ENCODE results near the gene FBRS. TPM values are rescaled to one million over a fixed set of nuclear protein-coding genes. Genes with fewer than 3 reads are reported as not detected.

The FBRS gene
- total and polyA plus RNA-seq, 2 donors (not counting 1 experiment from before 2014, with no cell fraction given), result 5.5 to 20.8 TPM

GRCh38 chr16:30715750-30716445 lies 57.7 kb downstream of the FBRS start:
- H2AFZ ChIP-seq (ENCODE audit: low read length), result no peak overlapping the region
- H3K9me3 ChIP-seq (ENCODE audit: control insufficient read depth, insufficient read depth, low read depth, low read length), result no peaks in the 10 kb centered on the region
- no peak overlapping the region for H3K9ac ChIP-seq (ENCODE audit: insufficient read depth, low read length)
- H3K4me3 ChIP-seq (replicated peaks in 1 of 4; ENCODE audit: control extremely low read depth in 1 of 4, insufficient read depth in 1 of 4, low read depth in 3 of 4, low read length in 4 of 4), result no peak overlapping the region
- H3K36me3 ChIP-seq (ENCODE audit: control insufficient read depth, insufficient read depth, low read length), result peaks cover 45% of the 10 kb centered on the region
- no peak overlapping the region for H3K4me2 ChIP-seq (ENCODE audit: extremely low read depth, insufficient read depth, low read length)
- no peak overlapping the region for H3K27ac ChIP-seq (ENCODE audit: insufficient read depth, low read length)
- no peaks in the 10 kb centered on the region for H4K20me1 ChIP-seq (ENCODE audit: control insufficient read depth, extremely low read depth, insufficient read depth, low read length)
- no peak for TF ChIP-seq CTCF (conservative IDR thresholded peaks at IDR 0.05 in 1 of 2, IDR thresholded peaks at IDR 0.05 in 1 of 2; ENCODE audit: low read depth in 1 of 2, low read length in 2 of 2)
- TF ChIP-seq EZH2 (IDR thresholded peaks at IDR 0.05; ENCODE audit: low read length, missing control alignments), result no peak
- H3K4me1 ChIP-seq (ENCODE audit: control insufficient read depth, extremely low read depth, insufficient read depth, low read length), result peaks cover 3% of the 10 kb centered on the region
- H3K27me3 ChIP-seq (ENCODE audit: control insufficient read depth, insufficient read depth, low read length), result no peaks in the 10 kb centered on the region
- peak in 1 of 2 donors; percentile 40 for DNase-seq (ENCODE audit: low read depth in 2 of 2)
- H3K79me2 ChIP-seq (ENCODE audit: control insufficient read depth, insufficient read depth, low read length), result peaks cover 18% of the 10 kb centered on the region

- H3K9me3 ChIP-seq (ENCODE audit: control insufficient read depth, insufficient read depth, low read depth, low read length), result no peaks in the 10 kb centered on the region
- H4K20me1 ChIP-seq (ENCODE audit: control insufficient read depth, extremely low read depth, insufficient read depth, low read length), result no peaks in the 10 kb centered on the region
- H2AFZ ChIP-seq (ENCODE audit: low read length), result no peak overlapping the region
- H3K4me2 ChIP-seq (ENCODE audit: extremely low read depth, insufficient read depth, low read length), result no peak overlapping the region
- H3K4me3 ChIP-seq (replicated peaks in 1 of 4; ENCODE audit: control extremely low read depth in 1 of 4, insufficient read depth in 1 of 4, low read depth in 3 of 4, low read length in 4 of 4), result no peak overlapping the region
- H3K27me3 ChIP-seq (ENCODE audit: control insufficient read depth, insufficient read depth, low read length), result no peaks in the 10 kb centered on the region
- peaks cover 18% of the 10 kb centered on the region for H3K79me2 ChIP-seq (ENCODE audit: control insufficient read depth, insufficient read depth, low read length)
- H3K36me3 ChIP-seq (ENCODE audit: control insufficient read depth, insufficient read depth, low read length), result peaks cover 52% of the 10 kb centered on the region
- no peak for TF ChIP-seq EZH2 (IDR thresholded peaks at IDR 0.05; ENCODE audit: low read length, missing control alignments)
- no peak for TF ChIP-seq CTCF (conservative IDR thresholded peaks at IDR 0.05 in 1 of 2, IDR thresholded peaks at IDR 0.05 in 1 of 2; ENCODE audit: low read depth in 1 of 2, low read length in 2 of 2)
- H3K27ac ChIP-seq (ENCODE audit: insufficient read depth, low read length), result no peak overlapping the region
- DNase-seq (ENCODE audit: low read depth in 2 of 2), result no peak
- H3K9ac ChIP-seq (ENCODE audit: insufficient read depth, low read length), result no peak overlapping the region
- peaks cover 4% of the 10 kb centered on the region for H3K4me1 ChIP-seq (ENCODE audit: control insufficient read depth, extremely low read depth, insufficient read depth, low read length)
Measured at GRCh38 chr16:30720086-30720485, 61.9 kb downstream of the FBRS start.

Other genes starting within 250 kb of the FBRS start
- gene DCTPP1, start 228.4 kb upstream of the FBRS start, total RNA-seq, result 6.6 and 8.5 TPM in 2 replicates
- 23.6 and 38.1 TPM in 2 replicates for gene DCTPP1, start 228.4 kb upstream of the FBRS start, polyA plus RNA-seq
- gene SEPHS2, start 212.6 kb upstream of the FBRS start, total RNA-seq, result 19.3 and 26.6 TPM in 2 replicates
- gene SEPHS2, start 212.6 kb upstream of the FBRS start, polyA plus RNA-seq, result 39.3 and 41.8 TPM in 2 replicates
- gene ITGAL, start 185.7 kb upstream of the FBRS start, total RNA-seq, result not detected in 2 replicates
- gene ITGAL, start 185.7 kb upstream of the FBRS start, polyA plus RNA-seq, result not detected in 2 replicates
- 21.8 and 23.9 TPM in 2 replicates for gene ZNF768, start 131.9 kb upstream of the FBRS start, total RNA-seq
- gene ZNF768, start 131.9 kb upstream of the FBRS start, polyA plus RNA-seq, result 8.2 and 9.5 TPM in 2 replicates
- 7.4 and 10.6 TPM in 2 replicates for gene ZNF747, start 123.6 kb upstream of the FBRS start, total RNA-seq
- gene ZNF747, start 123.6 kb upstream of the FBRS start, polyA plus RNA-seq, result 3.9 and 4.4 TPM in 2 replicates
- gene ZNF764, start 100.1 kb upstream of the FBRS start, total RNA-seq, result 3.1 TPM in 2 replicates
- gene ZNF764, start 100.1 kb upstream of the FBRS start, polyA plus RNA-seq, result 2.4 and 2.6 TPM in 2 replicates
- 10.3 and 12.9 TPM in 2 replicates for gene ZNF688, start 86.7 kb upstream of the FBRS start, total RNA-seq
- gene ZNF688, start 86.7 kb upstream of the FBRS start, polyA plus RNA-seq, result 3.0 and 3.1 TPM in 2 replicates
- 6.6 and 8.7 TPM in 2 replicates for gene ZNF785, start 72.7 kb upstream of the FBRS start, total RNA-seq
- 4.7 and 7.1 TPM in 2 replicates for gene ZNF785, start 72.7 kb upstream of the FBRS start, polyA plus RNA-seq
- 4.6 and 6.1 TPM in 2 replicates for gene ZNF689, start 48.0 kb upstream of the FBRS start, total RNA-seq
- 3.5 and 4.2 TPM in 2 replicates for gene ZNF689, start 48.0 kb upstream of the FBRS start, polyA plus RNA-seq
- gene PRR14, start 7.5 kb upstream of the FBRS start, total RNA-seq, result 5.9 and 6.6 TPM in 2 replicates
- 2.5 and 4.7 TPM in 2 replicates for gene PRR14, start 7.5 kb upstream of the FBRS start, polyA plus RNA-seq
- 11.3 and 14.2 TPM in 2 replicates for gene SRCAP, start 40.7 kb downstream of the FBRS start, total RNA-seq
- 3.5 and 6.4 TPM in 2 replicates for gene SRCAP, start 40.7 kb downstream of the FBRS start, polyA plus RNA-seq
- 11.8 and 15.4 TPM in 2 replicates for gene PHKG2, start 90.0 kb downstream of the FBRS start, total RNA-seq
- gene PHKG2, start 90.0 kb downstream of the FBRS start, polyA plus RNA-seq, result 19.4 and 23.8 TPM in 2 replicates
- 0.77 and 1.3 TPM in 2 replicates for gene CFAP119, start 103.6 kb downstream of the FBRS start, total RNA-seq
- gene CFAP119, start 103.6 kb downstream of the FBRS start, polyA plus RNA-seq, result 1.5 and 2.0 TPM in 2 replicates
- gene RNF40, start 103.9 kb downstream of the FBRS start, total RNA-seq, result 56.8 TPM in 2 replicates
- gene RNF40, start 103.9 kb downstream of the FBRS start, polyA plus RNA-seq, result 42.0 and 68.2 TPM in 2 replicates
- gene ZNF629, start 128.8 kb downstream of the FBRS start, total RNA-seq, result 6.4 and 7.3 TPM in 2 replicates
- gene ZNF629, start 128.8 kb downstream of the FBRS start, polyA plus RNA-seq, result 5.8 and 6.2 TPM in 2 replicates
- gene BCL7C, start 235.6 kb downstream of the FBRS start, total RNA-seq, result 28.2 and 31.3 TPM in 2 replicates
- gene BCL7C, start 235.6 kb downstream of the FBRS start, polyA plus RNA-seq, result 24.8 and 25.6 TPM in 2 replicates
- gene CTF1, start 238.2 kb downstream of the FBRS start, total RNA-seq, result 1.8 and 5.3 TPM in 2 replicates
- gene CTF1, start 238.2 kb downstream of the FBRS start, polyA plus RNA-seq, result 8.8 and 9.8 TPM in 2 replicates

Measured in fibroblast of lung (primary cell).